HG02763 (cell line): ENCODE measurements around the gene SOD3.

Experiments used
- ATAC-seq: cut with Tn5 transposase; IDR thresholded peaks from one replicate; pipeline ENCODE4 v1.9.1; 2021; ENCODE audit warnings: mild to moderate bottlenecking, moderate library complexity; ENCODE audit not compliant: unreplicated experiment

SOD3 gene

GRCh38 chr4:24775032-24775605 lies 20.3 kb upstream of the SOD3 start:
- no peak for ATAC-seq

GRCh38 chr4:24775750-24776149 lies 19.6 kb upstream of the SOD3 start:
- ATAC-seq: no peak

- ATAC-seq: no peak
Measured at GRCh38 chr4:24777536-24778463, 17.6 kb upstream of the SOD3 start.

DNA sequence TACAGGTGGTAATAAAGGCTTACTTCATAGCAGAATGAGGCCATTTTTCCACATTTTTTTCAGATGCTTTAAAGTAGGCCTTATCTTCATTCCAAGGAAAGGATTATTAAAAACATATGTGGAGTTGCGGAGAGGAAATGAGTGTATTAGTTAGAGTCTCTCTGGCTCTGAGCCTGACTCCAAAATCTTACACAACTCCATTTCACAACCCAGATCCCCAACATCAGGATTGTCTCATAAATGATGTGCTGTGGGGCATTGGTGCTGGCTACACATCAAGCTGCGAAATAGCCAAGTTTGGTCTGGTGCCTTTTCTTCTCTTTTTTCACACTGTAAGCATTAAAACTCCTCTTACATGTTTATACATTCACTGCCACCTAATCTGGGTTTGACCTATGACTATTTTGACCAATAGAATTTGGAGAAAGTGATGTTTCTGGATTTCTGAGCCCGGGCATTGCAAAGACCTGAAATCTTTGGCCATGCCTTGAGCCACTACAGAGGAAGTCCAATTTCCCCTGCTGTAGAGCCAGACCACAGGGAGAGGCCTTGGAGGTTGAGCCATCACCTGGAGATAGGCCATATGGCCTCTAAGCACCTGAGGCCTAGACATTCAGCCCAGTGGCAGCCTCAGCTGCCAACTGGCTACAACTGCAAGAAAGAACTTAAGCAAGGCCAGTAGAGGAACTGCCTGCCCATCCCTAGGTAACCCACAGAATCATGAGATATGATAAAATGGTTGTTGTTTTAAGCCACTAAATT lies 16.7 kb upstream of the SOD3 start:
- ATAC-seq: no peak

DNA sequence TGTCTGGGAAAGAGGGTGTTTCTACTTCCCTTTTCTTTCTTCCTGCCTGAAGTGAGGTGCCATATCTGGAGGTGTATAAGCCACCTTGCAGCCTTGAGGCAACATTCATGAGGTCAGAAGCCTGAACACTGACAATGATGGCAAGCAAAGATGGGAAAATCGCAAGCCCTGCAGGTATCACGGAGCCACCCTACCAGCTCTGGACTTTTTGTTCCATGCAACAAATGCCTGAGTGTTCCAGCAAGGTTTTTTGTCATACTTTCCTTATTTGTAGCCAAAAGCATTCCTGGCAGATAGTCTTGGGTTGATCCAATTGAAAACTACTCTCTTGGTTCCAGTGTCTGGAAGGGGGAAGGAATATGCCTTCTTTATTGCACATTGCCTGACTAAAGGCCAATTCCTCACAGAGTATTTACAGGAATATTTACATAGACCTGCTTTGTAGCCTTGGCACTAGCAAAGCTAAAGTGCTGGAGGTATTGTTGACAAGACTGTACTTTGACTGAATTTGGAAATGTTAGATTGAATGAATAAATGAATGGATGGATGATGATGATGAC lies 14.4 kb upstream of the SOD3 start:
- ATAC-seq: no peak

DNA sequence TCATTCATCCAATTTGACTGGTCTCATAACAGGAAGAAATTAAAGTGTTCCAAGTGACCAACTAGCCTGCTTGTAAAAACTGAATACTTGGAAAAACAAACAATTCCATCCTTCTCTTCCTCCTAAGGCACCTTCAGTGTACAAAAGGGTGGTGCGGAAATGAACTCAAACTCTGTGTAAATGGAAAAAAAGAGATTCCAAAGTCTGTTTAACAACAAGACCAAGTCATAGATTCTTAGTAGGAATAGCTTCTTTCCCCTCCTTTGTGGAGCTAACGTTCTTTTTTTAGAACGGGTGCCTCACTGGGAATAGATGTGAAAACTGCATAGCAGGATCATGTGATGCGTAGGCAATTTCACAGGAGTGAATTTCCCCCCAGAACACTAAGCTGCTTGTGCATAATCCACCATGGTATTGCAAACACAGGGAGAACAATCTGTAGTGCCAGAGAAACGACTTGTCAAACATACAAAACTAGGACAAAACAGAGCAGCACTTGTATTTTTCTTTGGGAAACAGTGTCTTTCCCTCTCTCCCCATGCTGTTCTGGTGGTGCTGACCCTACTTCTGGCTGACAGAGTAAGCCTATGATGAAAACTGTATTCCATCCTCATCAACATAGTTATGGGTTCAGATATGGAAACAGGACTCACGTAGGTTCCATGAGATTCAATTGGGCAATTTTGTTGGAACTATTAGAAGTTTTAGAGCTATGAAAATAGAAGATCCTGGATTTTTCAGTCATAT lies 13.2 kb upstream of the SOD3 start:
- no peak for ATAC-seq

DNA sequence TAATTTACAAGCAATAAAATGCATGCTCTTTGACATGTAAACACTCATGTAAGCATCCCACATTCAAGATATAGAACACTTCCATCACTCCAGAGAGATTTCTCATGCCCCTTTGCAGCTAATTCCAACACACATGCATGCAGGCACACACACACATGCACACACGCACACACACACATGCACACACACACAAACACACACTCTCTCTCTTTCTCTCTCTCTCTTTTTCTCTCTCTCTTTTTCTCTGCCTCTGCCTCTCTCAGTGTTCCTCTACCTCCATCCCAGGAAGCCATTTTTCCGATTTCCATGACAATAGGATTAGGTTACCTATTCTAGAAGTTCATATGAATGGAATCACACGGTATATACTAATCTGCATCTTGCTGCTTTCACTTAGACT lies 11.9 kb upstream of the SOD3 start:
- no peak for ATAC-seq

GRCh38 chr4:24791043-24791442 lies 4.3 kb upstream of the SOD3 start:
- no peak for ATAC-seq

DNA sequence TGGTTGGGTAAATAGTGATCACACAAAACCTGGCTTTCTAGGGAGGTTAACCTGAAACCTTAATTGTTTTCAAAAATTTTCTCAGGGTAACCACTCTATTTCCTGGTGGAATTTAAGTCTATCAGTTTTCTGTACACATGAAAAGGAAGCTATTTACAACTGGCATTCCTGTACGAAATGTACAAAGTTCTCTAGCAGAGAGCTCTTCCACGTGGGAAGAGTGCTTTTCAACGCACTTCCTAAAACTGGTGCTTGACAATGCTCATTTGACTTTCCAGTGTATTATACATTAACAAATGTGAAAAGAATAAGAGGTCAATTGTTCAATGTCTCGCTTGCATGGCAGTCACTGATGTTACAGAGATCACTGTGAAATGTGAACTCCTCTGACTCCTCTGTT lies 2.8 kb upstream of the SOD3 start:
- no peak for ATAC-seq

DNA sequence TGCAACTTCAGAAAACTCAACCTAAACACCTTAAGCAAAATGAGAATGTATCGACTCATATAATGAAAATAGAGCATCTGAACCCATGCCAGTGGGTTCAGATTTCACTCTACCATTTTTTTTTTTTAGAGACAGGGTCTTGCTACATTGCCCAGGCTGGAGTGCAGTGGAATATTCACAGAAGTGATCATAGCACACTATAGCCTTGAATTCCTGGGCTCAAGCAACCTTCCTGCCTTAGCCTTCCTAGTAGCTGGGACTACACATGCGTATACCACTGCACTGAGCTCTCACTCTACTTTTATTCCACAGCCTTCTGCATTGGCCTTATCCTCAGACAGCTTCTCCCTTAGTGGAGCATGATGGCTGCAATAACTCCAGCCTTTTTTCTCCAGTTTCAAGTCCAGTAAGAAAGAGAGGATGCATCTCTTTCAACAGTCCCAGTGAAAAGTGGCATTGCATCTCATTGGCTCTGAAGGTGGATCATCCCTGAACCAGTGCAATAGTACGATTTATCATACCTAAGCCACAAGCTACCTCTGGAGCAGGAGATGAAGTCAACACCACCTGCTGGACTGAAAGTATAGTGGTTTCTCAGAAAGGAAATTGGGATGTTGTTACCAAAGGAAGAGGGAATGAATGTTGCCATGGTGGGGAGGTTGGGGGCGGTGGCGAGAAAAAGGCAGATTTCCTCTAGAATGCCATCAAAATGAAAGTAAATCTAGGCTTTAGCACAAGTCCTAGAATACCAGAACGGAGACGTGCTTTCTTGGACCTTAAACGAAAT lies 2.0 kb upstream of the SOD3 start:
- no peak for ATAC-seq

- no peak for ATAC-seq
Measured at GRCh38 chr4:24794051-24794450, 1.3 kb upstream of the SOD3 start.

DNA sequence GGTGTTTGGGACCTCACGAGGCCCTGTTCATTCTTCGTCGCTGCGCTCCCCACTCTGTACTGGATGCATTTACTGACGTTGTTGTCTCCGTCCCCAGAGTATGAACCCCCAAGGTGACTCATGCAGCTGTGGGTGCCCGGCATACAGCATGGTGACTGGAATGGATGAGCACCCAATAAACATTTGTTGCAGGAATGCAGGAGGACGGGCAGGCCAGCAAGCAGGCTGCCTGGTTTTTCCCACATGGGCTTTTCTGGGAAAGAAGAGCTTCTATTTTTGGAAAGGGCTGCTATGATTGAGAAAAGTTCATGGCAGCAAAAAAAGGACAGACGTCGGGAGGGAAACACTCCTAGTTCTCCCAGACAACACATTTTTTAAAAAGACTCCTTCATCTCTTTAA lies 893 bp upstream of the SOD3 start:
- no peak for ATAC-seq

DNA sequence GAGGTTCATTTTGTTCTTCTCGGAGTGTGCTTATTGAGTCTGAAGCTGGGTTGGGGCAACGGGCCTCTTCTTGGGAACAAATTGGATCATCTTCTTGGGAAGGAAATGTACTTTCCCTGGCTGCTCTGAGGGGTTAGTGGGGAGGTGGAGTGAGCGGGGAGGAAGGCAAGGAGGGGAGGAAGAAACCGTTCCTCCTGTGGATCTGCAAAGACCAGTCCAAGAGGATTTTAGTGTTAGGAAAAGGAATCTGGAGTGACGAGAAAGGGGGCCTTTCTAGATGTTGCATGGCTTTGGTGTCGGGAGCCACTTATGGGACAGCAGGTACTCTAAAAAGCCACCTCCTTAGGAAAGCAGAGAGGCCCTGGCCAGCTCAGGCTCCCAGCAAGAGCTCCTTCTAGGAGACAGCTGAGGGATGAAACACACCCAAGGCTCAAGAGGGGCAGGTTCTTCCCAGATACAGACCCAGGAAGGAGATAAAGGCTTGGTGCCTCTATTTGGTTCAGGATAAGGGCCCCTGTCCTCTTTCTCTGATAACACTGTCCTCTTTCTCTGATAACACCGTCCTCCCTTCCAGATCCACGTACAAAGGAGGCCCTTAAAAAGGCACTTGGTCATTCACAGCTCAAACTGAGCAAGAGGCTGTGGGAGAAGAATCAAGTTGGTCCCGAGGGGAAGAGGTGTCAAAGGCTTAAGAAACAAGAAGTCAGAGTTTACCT lies 451 bp downstream of the SOD3 start:
- ATAC-seq: no peak

GRCh38 chr4:24796620-24797019 lies 1.2 kb downstream of the SOD3 start:
- no peak for ATAC-seq

DNA sequence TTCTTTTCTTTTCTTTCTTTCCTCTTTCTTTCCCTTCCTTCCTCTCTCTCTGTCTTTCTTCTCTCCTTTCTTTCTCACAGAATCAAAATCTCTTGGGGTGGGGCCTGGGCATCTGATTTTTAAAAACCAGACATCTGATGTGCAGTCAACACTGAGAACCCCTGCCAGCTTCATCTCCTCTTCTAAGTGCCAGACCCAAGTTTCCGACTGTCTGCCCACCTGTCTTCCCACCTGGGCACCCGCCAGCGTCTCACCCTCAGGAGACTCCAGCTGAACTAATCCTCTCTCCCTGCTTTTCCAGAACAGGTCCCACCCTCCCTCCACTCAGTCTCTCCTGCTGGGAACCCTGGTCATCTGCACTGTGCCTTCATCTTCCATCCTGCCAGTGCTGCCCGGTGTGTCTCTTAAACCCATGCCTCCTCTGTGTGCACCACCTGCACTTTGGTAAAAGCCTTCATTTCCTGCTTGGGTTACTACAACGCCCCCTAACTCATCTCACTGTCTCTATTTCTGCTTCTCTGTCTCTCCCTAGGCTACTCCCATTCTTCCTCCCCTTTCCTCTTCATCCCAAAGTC lies 2.8 kb downstream of the SOD3 start:
- no peak for ATAC-seq

GRCh38 chr4:24799196-24799543 lies 3.8 kb downstream of the SOD3 start:
- no peak for ATAC-seq

DNA sequence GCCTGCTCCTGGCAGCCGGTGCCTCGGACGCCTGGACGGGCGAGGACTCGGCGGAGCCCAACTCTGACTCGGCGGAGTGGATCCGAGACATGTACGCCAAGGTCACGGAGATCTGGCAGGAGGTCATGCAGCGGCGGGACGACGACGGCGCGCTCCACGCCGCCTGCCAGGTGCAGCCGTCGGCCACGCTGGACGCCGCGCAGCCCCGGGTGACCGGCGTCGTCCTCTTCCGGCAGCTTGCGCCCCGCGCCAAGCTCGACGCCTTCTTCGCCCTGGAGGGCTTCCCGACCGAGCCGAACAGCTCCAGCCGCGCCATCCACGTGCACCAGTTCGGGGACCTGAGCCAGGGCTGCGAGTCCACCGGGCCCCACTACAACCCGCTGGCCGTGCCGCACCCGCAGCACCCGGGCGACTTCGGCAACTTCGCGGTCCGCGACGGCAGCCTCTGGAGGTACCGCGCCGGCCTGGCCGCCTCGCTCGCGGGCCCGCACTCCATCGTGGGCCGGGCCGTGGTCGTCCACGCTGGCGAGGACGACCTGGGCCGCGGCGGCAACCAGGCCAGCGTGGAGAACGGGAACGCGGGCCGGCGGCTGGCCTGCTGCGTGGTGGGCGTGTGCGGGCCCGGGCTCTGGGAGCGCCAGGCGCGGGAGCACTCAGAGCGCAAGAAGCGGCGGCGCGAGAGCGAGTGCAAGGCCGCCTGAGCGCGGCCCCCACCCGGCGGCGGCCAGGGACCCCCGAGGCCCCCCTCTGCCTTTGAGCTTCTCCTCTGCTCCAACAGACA lies 4.4 kb downstream of the SOD3 start:
- ATAC-seq: no peak

DNA sequence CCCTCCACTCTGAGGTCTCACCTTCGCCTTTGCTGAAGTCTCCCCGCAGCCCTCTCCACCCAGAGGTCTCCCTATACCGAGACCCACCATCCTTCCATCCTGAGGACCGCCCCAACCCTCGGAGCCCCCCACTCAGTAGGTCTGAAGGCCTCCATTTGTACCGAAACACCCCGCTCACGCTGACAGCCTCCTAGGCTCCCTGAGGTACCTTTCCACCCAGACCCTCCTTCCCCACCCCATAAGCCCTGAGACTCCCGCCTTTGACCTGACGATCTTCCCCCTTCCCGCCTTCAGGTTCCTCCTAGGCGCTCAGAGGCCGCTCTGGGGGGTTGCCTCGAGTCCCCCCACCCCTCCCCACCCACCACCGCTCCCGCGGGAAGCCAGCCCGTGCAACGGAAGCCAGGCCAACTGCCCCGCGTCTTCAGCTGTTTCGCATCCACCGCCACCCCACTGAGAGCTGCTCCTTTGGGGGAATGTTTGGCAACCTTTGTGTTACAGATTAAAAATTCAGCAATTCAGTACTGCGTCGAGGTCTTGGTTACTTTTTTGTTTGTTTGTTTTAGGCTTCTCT lies 5.0 kb downstream of the SOD3 start:
- ATAC-seq: no peak
